Neural crest cell (in vitro differentiated cells): ENCODE measurements around the gene CHKA. TPM values are rescaled to one million over a fixed set of nuclear protein-coding genes. Genes with fewer than 3 reads are reported as not detected.

ENCODE experiments used
- DNase-seq: peaks from one replicate; pipeline ENCODE4 v3.0.0; 2021; ENCODE audit warnings: low read depth, mixed read lengths, low spot score
- H3K27ac Mint-ChIP-seq: one replicate; pipeline ENCODE4 v1.8.0; 2021; ENCODE audit warnings: mild to moderate bottlenecking, mixed read lengths; ENCODE audit not compliant: unreplicated experiment
- H3K27me3 Mint-ChIP-seq: 2 replicates; pipeline ENCODE4 v1.8.0; 2021; ENCODE audit warnings: low read depth, mild to moderate bottlenecking, mixed read lengths
- H3K36me3 Mint-ChIP-seq: 2 replicates; pipeline ENCODE4 v1.8.0; 2021; ENCODE audit warnings: low read depth, mild to moderate bottlenecking, mixed read lengths
- H3K4me1 Mint-ChIP-seq: 2 replicates; pipeline ENCODE4 v1.8.0; 2021; ENCODE audit warnings: mixed read lengths
- H3K4me3 Mint-ChIP-seq: one replicate; pipeline ENCODE4 v1.8.0; 2021; ENCODE audit warnings: mild to moderate bottlenecking, mixed read lengths
- H3K9me3 Mint-ChIP-seq: 2 replicates; pipeline ENCODE4 v1.8.0; 2021; ENCODE audit warnings: mixed read lengths
- CTCF ChIP-seq: fragments of 200-600 bp; sonication (generic); conservative IDR thresholded peaks from 2 replicates; pipeline ENCODE4 v1.5.0; 2021; ENCODE audit warnings: antibody characterized with exemption, mild to moderate bottlenecking
- total RNA-seq: library from RNA; stranded (reverse); gene quantifications from 2 replicates; pipeline ENCODE4 v1.2.1, GENCODE V29; 2021

The CHKA gene
- total RNA-seq, 1 donor from 2014 or later: 44.2 TPM

GRCh38 chr11:68018730-68019190 lies 102.4 kb downstream of the CHKA start:
- DNase-seq: no peak
- H3K27me3 Mint-ChIP-seq: no peaks in the 10 kb centered on the region
- peaks cover 34% of the 10 kb centered on the region for H3K4me1 Mint-ChIP-seq
- no peaks in the 10 kb centered on the region for H3K36me3 Mint-ChIP-seq
- H3K9me3 Mint-ChIP-seq: no peaks in the 10 kb centered on the region
- no peak for TF ChIP-seq CTCF
- H3K27ac Mint-ChIP-seq: no peak overlapping the region
- no peak overlapping the region for H3K4me3 Mint-ChIP-seq

GRCh38 chr11:68017980-68018729 lies 103.0 kb downstream of the CHKA start:
- H3K4me3 Mint-ChIP-seq: peak overlapping the region; percentile 69

GRCh38 chr11:68016904-68017817 lies 104.0 kb downstream of the CHKA start:
- peaks cover 44% of the 10 kb centered on the region for H3K4me1 Mint-ChIP-seq
- no peaks in the 10 kb centered on the region for H3K27me3 Mint-ChIP-seq
- DNase-seq: peak; percentile 55
- no peak for TF ChIP-seq CTCF
- peak overlapping the region; percentile 69 for H3K4me3 Mint-ChIP-seq
- no peaks in the 10 kb centered on the region for H3K36me3 Mint-ChIP-seq
- peak overlapping the region; percentile 57 for H3K27ac Mint-ChIP-seq
- no peaks in the 10 kb centered on the region for H3K9me3 Mint-ChIP-seq

More at GRCh38 chr11:68017980-68018729, 103.0 kb downstream of the CHKA start:
- Mint-ChIP-seq H3K9me3 (no peaks in the 10 kb centered on the region), H3K27me3 (no peaks in the 10 kb centered on the region), H3K27ac (peak overlapping the region; percentile 96), H3K4me1 (peaks cover 38% of the 10 kb centered on the region), H3K36me3 (no peaks in the 10 kb centered on the region)
- DNase-seq: no peak
- TF ChIP-seq CTCF: no peak

GRCh38 chr11:68016161-68016903 lies 104.9 kb downstream of the CHKA start:
- H3K9me3 Mint-ChIP-seq: no peaks in the 10 kb centered on the region
- H3K36me3 Mint-ChIP-seq: no peaks in the 10 kb centered on the region
- no peak for TF ChIP-seq CTCF
- peak overlapping the region; percentile 41 for H3K4me3 Mint-ChIP-seq
- H3K27ac Mint-ChIP-seq: peak overlapping the region; percentile 62
- peaks cover 47% of the 10 kb centered on the region for H3K4me1 Mint-ChIP-seq
- H3K27me3 Mint-ChIP-seq: no peaks in the 10 kb centered on the region
- no peak for DNase-seq

GRCh38 chr11:68015467-68015866 lies 105.7 kb downstream of the CHKA start:
- no peak for DNase-seq
- Mint-ChIP-seq H3K27me3 (no peaks in the 10 kb centered on the region), H3K9me3 (no peaks in the 10 kb centered on the region), H3K4me1 (peaks cover 48% of the 10 kb centered on the region), H3K36me3 (no peaks in the 10 kb centered on the region), H3K4me3 (no peak overlapping the region), H3K27ac (no peak overlapping the region)
- TF ChIP-seq CTCF: no peak
